ENCODE measurements around the gene CPO.

DNA sequence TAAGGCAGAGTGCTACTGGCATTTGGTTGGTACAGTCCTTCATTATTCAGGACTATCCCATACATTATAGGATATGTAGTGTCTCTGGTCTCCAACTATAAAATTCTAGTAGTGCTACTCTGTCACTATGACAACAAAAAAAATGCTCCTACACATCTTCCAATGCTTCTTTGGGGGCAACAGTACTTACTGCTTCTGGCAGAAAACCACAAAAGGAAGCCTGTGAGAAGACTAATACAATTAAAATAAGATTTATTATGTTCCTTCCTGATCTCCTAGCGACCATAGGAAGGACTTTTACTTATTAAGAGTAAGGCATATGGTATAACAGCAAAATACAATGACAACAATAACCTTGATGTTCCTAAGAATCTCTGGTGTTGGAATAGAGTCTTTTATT lies 48.4 kb upstream of the CPO start:
- no peak for TF ChIP-seq POLR2A (IDR thresholded peaks at IDR 0.05)
- TF ChIP-seq, protein P1, sequence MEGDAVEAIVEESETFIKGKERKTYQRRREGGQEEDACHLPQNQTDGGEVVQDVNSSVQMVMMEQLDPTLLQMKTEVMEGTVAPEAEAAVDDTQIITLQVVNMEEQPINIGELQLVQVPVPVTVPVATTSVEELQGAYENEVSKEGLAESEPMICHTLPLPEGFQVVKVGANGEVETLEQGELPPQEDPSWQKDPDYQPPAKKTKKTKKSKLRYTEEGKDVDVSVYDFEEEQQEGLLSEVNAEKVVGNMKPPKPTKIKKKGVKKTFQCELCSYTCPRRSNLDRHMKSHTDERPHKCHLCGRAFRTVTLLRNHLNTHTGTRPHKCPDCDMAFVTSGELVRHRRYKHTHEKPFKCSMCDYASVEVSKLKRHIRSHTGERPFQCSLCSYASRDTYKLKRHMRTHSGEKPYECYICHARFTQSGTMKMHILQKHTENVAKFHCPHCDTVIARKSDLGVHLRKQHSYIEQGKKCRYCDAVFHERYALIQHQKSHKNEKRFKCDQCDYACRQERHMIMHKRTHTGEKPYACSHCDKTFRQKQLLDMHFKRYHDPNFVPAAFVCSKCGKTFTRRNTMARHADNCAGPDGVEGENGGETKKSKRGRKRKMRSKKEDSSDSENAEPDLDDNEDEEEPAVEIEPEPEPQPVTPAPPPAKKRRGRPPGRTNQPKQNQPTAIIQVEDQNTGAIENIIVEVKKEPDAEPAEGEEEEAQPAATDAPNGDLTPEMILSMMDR (IDR thresholded peaks at IDR 0.05) = no peak
- no peak for TF ChIP-seq POLR2AphosphoS5 (IDR thresholded peaks at IDR 0.05; ENCODE audit: insufficient read depth in 1 of 2, low read depth in 1 of 2)

Measured in vagina (tissue), 2 donors.